ENCODE data around the gene P2RY6.

GRCh38 chr11:73317373-73317772, 45.2 kb downstream of the P2RY6 start:
- TF ChIP-seq CTCF (conservative IDR thresholded peaks at IDR 0.05) (no peak), ZFX (IDR thresholded peaks at IDR 0.05) (no peak)
